Osteocyte (in vitro differentiated cells): Measurements from ENCODE around the gene SETD2. TPM values are rescaled to one million over a fixed set of nuclear protein-coding genes. Genes with fewer than 3 reads are reported as not detected.

Experiments used
- DNase-seq: peaks from one replicate; pipeline ENCODE4 v3.0.0; 2021; ENCODE audit warnings: mixed read lengths; ENCODE audit not compliant: unreplicated experiment; ENCODE audit errors: extremely low spot score
- H3K27ac Mint-ChIP-seq: one replicate; pipeline ENCODE4 v1.8.0; 2021; ENCODE audit warnings: mild to moderate bottlenecking, mixed read lengths; ENCODE audit not compliant: unreplicated experiment
- H3K27me3 Mint-ChIP-seq: one replicate; pipeline ENCODE4 v1.8.0; 2021; ENCODE audit warnings: mixed read lengths; ENCODE audit not compliant: unreplicated experiment
- H3K36me3 Mint-ChIP-seq: one replicate; pipeline ENCODE4 v1.8.0; 2021; ENCODE audit warnings: mixed read lengths; ENCODE audit not compliant: unreplicated experiment
- H3K4me1 Mint-ChIP-seq: one replicate; pipeline ENCODE4 v1.8.0; 2021; ENCODE audit warnings: mixed read lengths; ENCODE audit not compliant: unreplicated experiment
- H3K4me3 Mint-ChIP-seq: one replicate; pipeline ENCODE4 v1.8.0; 2021; ENCODE audit warnings: mild to moderate bottlenecking, moderate library complexity, mixed read lengths; ENCODE audit not compliant: unreplicated experiment
- H3K9me3 Mint-ChIP-seq: one replicate; pipeline ENCODE4 v1.8.0; 2021; ENCODE audit warnings: mixed read lengths; ENCODE audit not compliant: unreplicated experiment
- CTCF ChIP-seq: fragments of 200-600 bp; sonication (generic); IDR thresholded peaks from 2 replicates; pipeline ENCODE4 v1.5.0; 2021; ENCODE audit warnings: antibody characterized with exemption, mild to moderate bottlenecking, moderate library complexity
- total RNA-seq: library from RNA; stranded (reverse); gene quantifications from 2 replicates; pipeline ENCODE4 v1.2.1, GENCODE V29; 2021

SETD2 gene
- total RNA-seq, 1 donor from 2014 or later = 45.0 TPM

GRCh38 chr3:46986782-46987310 lies 177.1 kb downstream of the SETD2 start:
- Mint-ChIP-seq H3K9me3 (no peaks in the 10 kb centered on the region), H3K4me1 (no peaks in the 10 kb centered on the region), H3K27me3 (no peaks in the 10 kb centered on the region), H3K27ac (no peak overlapping the region), H3K4me3 (no peak overlapping the region), H3K36me3 (no peaks in the 10 kb centered on the region)
- TF ChIP-seq CTCF = no peak
- no peak for DNase-seq

- Mint-ChIP-seq H3K4me3 (no peak overlapping the region), H3K4me1 (no peaks in the 10 kb centered on the region), H3K9me3 (no peaks in the 10 kb centered on the region), H3K27ac (no peak overlapping the region), H3K27me3 (no peaks in the 10 kb centered on the region), H3K36me3 (no peaks in the 10 kb centered on the region)
- no peak for TF ChIP-seq CTCF
- DNase-seq = no peak
Measured at GRCh38 chr3:46986055-46986730, 177.7 kb downstream of the SETD2 start.

- Mint-ChIP-seq H3K27ac (no peak overlapping the region), H3K36me3 (no peaks in the 10 kb centered on the region), H3K4me3 (no peak overlapping the region), H3K4me1 (no peaks in the 10 kb centered on the region), H3K27me3 (no peaks in the 10 kb centered on the region), H3K9me3 (no peaks in the 10 kb centered on the region)
- no peak for TF ChIP-seq CTCF
- DNase-seq = no peak
Measured at GRCh38 chr3:46985588-46985987, 178.3 kb downstream of the SETD2 start.

- H3K36me3 Mint-ChIP-seq = no peaks in the 10 kb centered on the region
- H3K4me3 Mint-ChIP-seq = no peak overlapping the region
- H3K9me3 Mint-ChIP-seq = no peaks in the 10 kb centered on the region
- no peak for DNase-seq
- H3K27ac Mint-ChIP-seq = no peak overlapping the region
- H3K27me3 Mint-ChIP-seq = no peaks in the 10 kb centered on the region
- TF ChIP-seq CTCF = no peak
- no peaks in the 10 kb centered on the region for H3K4me1 Mint-ChIP-seq
Measured at GRCh38 chr3:46984591-46985459, 179.1 kb downstream of the SETD2 start.

GRCh38 chr3:46982546-46982945 lies 181.4 kb downstream of the SETD2 start:
- Mint-ChIP-seq H3K27ac (no peak overlapping the region), H3K36me3 (no peaks in the 10 kb centered on the region), H3K4me3 (no peak overlapping the region), H3K9me3 (no peaks in the 10 kb centered on the region), H3K27me3 (no peaks in the 10 kb centered on the region), H3K4me1 (peaks cover 13% of the 10 kb centered on the region)
- TF ChIP-seq CTCF = no peak
- no peak for DNase-seq
